ENCODE results near the gene PRKAG2.

PRKAG2 gene

DNA sequence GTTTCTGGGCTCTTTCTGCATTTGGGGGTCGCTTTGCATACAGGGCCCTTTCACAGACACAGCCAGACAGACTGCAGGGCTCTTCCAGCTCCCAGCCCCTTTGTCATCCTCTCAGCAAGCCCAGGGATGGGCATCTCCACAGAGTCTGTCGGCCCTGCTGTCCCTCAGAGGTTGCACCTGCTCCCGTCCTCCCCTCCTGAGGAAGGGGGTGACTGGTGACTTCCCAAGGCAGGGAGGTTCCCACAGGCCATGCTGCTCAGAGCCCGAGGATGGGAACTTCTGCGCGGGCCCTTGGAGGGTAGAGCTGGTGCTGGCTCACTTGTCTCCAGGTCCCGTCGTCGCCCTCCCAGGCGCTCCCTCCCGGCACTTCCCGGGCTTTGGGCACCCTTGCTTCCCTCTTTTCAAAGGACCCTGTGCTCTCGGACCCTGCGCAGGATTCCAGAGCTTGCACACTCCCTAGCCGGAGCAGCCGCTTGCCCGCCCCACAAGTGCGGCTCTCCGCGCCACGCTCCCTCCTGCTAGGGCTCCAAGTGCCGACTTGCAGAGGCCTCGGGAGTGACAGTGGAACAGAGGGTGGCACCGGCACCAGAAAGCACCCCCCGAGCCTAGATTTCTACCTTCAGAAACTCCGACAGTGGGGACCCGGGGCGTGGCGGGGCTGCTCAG is 152.5 kb downstream of the PRKAG2 start:
- TF ChIP-seq, protein P1, sequence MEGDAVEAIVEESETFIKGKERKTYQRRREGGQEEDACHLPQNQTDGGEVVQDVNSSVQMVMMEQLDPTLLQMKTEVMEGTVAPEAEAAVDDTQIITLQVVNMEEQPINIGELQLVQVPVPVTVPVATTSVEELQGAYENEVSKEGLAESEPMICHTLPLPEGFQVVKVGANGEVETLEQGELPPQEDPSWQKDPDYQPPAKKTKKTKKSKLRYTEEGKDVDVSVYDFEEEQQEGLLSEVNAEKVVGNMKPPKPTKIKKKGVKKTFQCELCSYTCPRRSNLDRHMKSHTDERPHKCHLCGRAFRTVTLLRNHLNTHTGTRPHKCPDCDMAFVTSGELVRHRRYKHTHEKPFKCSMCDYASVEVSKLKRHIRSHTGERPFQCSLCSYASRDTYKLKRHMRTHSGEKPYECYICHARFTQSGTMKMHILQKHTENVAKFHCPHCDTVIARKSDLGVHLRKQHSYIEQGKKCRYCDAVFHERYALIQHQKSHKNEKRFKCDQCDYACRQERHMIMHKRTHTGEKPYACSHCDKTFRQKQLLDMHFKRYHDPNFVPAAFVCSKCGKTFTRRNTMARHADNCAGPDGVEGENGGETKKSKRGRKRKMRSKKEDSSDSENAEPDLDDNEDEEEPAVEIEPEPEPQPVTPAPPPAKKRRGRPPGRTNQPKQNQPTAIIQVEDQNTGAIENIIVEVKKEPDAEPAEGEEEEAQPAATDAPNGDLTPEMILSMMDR (IDR thresholded peaks at IDR 0.05), result no peak

DNA sequence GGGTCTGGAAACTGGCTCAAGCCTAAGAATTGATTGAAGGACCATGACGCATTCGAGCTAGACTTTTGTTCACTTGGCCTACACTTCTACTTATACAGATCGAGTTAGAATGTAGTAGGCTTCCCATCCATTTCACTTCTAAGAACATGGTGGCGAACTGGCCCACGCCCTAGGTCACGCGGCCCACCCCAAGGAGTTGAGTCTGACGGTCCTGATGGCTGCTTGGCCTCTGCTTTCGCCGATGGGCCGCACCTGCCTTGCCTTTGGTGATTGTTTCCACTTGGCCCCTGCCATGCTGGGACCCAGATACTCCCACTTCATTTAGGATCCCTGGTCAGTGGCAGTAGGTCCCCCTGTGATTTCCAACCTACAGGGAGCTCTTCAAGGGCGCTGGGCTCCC is 153.6 kb downstream of the PRKAG2 start:
- TF ChIP-seq, protein P1 (IDR thresholded peaks at IDR 0.05), result no peak

DNA sequence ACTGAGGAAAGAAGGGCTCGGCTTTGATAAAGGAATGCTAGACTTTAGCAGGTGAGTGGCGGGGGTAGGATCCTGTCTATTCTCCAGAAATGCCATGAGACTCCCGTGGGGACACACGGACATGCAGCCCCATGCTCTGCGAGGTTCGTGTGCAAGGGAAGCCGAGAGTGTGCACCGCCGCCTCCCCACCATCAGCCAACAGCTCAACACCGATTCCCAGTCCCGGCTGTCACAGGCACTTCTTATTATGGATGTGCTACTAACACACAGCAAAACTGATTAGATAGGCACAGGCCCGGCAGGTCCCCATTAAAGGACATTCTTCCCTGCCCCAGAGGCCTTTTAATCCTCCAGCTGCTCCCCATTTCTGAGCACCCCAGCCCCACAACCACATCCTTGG is 154.4 kb downstream of the PRKAG2 start:
- TF ChIP-seq, protein P1 (IDR thresholded peaks at IDR 0.05), result no peak

DNA sequence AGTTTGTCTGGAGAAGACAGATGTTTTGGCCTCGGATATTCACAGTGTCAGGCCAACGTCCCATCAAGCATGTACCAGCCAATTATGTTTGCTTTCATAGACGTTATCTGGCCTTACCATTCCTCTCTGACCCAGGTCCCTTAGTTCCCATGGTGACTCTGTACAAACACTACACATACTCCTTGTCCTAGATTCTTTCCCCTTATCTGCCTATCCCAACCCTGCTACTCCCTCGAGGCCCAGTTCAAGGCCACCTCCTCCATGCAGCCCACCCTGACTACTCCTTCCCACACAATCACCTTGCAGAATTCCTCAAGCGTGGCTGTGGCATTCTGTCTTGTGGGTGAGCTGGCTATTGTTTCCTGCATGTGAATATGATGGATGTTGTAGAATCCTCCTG is 155.2 kb downstream of the PRKAG2 start:
- TF ChIP-seq, protein P1 (IDR thresholded peaks at IDR 0.05), result no peak

DNA sequence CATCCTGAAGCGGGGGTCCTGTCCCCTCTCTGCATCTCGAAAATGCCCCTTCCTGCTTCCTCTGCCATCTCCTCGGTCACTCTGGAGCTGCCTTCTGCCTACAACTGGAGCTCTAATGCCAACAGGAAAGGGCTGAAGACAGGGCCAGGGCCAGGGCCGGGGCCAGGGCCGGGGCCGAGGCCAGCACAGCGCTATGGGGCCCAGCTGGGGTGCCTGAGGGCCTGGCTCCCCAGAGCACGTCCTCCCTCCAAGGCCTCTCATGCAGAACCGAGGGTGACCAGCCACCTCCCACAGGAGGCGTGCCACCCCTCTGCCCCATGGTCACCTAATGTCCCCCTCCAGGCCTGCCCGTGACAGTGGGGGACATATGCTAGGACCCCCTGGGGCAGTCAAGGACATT is 155.7 kb downstream of the PRKAG2 start:
- TF ChIP-seq, protein P1 (IDR thresholded peaks at IDR 0.05), result no peak

DNA sequence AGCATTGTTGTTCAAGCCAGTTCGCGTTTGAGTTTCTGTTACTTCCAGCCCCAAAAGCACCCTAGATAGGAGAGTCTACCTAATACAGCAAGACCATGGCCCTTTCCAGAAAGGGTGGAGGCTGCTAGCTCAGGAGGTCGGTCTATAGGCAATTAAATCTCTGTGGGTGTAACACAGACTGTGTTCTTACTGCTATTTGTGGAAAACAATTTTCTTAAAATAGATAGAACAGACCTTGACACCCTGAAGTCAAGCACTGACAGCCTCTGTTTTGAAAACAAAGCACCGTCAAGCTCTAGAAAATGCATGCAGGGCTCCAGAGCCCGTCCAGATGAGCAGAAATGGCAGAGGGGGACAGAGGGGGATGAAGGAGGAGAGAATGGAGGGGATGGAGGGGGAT is 156.6 kb downstream of the PRKAG2 start:
- TF ChIP-seq, protein P1 (IDR thresholded peaks at IDR 0.05), result no peak

DNA sequence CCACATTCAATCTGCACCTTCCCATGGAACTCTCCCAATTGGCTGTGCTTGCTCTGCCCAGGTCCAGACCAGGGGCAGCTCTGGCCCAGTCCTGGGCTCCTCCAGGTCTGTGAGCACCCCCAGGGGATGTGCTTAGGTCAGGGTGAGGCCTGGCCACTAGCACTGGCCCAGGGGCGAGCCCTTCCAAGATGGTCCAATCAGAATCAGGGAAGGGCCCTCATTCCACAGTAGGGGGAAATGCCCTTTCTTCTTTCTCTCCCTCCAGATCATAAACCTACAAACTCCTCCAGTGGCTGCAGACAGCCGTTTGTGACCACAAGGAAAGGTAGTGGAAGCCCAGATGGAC is 157.0 kb downstream of the PRKAG2 start:
- TF ChIP-seq, protein P1 (IDR thresholded peaks at IDR 0.05), result no peak

All from LNCAP (cell line).